GM21576 (cell line): ENCODE data around the gene CNP.

Experiments used
- ATAC-seq: cut with Tn5 transposase; IDR thresholded peaks from one replicate; pipeline ENCODE4 v1.9.1; 2021; ENCODE audit warnings: mild to moderate bottlenecking, moderate library complexity; ENCODE audit not compliant: unreplicated experiment

CNP gene

DNA sequence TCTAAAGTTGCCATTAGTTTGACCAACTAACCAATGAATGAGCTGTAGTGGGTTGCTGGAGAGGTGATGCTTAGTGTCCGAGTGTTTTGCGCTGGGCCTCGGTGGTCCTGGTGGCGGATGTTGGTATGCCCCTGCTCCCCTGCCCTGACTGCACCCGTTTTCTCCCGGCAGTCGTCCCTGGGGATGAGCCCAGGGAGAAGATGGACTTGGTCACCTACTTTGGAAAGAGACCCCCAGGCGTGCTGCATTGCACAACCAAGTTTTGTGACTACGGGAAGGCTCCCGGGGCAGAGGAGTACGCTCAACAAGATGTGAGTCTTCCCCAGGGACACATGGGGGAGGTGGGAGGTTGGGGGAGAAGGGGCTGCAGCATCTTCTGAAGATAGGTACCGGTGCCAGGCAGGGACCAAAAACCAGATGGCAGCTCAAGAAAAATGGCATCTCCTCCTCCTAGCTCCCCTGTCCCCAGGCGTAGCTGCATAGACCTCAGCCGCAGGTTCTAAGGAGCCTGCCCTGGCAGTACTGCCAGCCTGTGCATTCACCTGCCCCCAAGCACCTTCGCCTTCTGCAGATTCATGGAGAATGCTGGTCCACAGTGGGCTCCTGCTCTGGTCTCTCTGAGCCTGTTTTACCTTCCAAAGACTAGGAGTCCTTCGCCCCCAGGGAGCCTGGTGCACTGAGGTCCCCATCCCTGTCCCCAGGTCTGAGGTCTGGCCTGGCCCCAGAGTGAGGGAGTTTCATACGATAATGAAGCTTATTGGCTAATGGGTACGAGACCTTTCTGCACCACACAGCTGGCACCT is 5.3 kb downstream of the CNP start:
- ATAC-seq: no peak

DNA sequence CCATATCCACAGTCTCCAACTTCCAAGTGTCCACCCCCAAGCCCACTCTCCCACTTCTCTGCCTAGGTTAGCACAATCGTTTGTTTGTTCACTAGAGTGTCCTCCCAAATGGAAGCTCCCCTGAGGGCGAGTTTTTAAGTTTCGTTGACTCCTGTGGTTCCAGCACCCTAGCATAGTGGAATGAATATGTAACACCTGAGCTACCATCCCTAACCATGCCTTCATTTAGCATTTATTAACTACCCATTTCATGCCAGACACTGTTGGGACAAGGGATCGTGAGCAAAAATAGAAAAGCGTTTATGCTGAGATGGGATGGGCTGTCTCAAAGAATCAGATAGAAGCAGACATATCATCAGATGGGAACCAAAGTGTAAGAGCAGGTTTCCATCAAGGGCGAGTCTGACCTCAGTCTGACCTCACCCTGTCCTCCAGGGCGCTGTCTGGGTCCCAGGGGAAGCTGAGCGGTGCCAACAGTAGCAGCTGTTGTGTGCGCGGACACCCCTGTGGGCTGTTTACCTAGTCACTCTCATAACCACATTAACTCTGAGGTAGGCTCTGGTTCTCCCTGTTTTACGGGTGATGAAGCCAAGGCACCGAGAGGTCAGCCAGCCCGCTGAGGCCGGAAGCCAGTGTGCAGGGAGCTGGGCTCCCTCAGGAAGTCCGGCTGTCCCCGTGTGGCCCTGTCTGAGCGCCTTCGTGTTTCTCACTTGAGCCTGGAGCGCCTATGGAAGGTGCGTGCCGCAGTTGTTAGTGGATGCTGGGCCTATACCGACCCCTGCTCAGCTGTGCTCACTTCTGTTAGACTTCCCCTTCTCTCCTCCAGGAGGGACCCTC is 6.2 kb downstream of the CNP start:
- ATAC-seq: no peak

DNA sequence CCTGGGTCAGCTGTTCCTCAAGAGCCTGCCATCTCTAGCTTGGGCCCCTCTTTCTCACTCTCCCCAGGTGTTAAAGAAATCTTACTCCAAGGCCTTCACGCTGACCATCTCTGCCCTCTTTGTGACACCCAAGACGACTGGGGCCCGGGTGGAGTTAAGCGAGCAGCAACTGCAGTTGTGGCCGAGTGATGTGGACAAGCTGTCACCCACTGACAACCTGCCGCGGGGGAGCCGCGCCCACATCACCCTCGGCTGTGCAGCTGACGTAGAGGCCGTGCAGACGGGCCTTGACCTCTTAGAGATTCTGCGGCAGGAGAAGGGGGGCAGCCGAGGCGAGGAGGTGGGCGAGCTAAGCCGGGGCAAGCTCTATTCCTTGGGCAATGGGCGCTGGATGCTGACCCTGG is 6.8 kb downstream of the CNP start:
- no peak for ATAC-seq

DNA sequence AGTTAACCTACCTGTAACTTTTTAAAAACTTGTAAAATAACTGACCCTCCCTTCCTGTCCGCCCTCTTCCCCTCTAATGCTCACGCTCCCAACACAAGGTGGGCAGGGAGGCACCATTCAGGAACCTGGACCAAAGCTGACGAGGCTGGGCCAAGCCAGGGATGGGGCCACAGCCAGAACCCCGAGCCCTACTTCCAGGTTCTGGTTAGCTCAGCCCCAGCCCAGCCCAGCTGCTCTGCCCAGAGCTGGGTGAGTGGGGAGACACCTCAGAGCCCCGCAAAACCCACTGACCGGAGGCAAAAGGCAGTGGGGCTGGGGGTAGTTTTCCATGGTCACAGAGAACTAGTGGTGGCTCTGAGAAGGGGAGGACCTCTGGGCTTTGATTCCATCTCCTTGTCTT is 7.4 kb downstream of the CNP start:
- no peak for ATAC-seq

DNA sequence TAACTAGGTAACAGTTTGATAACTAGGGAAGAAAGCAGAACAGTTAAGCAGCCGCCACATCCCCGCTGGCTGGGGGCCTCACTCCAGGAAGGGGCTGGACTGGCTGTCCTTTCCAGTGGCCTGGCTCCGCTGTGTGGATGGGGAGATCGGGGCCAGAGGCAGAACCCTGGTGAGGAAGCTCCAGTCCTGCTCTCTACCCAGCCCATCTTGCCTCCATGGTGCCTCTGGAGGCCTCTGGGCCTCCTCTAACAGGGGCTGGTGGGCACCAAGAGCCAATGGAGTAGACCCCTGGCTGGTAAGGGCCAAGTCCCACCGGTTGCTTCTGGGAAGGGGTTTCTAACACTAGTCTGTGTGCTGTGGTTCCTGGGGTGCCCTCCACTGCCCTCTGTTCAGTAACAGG is 8.1 kb downstream of the CNP start:
- no peak for ATAC-seq

DNA sequence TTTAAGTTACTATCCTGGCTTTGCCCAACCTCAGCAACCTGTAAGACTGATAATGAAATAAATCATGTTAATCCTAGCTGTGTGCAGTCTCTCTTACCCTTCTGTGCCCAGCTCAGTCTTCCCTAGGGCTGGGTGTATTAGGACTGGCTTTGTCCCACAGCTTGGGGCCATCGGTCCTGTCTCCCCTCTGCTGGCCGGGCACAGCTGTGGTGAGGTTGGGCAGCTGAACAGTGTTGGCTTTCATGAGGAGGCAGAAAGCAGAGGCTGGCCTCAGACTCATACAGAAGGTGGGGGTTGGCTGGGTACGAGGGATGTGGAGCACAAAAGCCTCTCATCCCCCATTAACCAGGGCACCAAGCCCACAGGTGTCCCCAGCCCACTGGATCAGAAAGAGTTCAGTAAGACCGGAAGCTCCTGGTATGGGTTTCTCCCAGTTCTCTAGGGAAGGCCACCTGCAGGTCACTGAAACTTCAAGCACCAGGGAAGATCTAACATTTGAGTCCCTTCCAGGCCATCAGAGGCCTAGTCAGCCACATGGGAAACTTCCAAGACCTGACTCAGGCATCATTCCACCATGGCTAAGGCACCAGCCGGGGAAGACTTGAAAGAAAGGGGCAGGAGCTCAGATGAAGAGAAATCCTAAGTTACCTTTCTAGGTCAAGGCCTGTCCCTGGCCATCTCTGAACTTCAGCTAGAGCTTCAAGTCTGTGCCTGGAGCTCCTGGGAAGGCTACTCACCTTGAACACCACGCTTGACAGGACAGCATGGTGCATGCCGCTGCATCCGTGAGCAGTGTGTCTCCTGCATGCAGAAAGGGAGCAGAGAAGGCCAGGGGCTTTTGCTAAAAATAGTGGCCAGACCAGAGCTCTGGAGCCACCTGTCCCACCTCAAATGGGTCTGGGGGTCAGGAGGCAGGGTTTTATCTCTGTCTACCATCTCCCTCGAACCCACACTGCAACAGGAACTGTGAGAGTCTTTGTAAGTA is 8.8 kb downstream of the CNP start:
- no peak for ATAC-seq

DNA sequence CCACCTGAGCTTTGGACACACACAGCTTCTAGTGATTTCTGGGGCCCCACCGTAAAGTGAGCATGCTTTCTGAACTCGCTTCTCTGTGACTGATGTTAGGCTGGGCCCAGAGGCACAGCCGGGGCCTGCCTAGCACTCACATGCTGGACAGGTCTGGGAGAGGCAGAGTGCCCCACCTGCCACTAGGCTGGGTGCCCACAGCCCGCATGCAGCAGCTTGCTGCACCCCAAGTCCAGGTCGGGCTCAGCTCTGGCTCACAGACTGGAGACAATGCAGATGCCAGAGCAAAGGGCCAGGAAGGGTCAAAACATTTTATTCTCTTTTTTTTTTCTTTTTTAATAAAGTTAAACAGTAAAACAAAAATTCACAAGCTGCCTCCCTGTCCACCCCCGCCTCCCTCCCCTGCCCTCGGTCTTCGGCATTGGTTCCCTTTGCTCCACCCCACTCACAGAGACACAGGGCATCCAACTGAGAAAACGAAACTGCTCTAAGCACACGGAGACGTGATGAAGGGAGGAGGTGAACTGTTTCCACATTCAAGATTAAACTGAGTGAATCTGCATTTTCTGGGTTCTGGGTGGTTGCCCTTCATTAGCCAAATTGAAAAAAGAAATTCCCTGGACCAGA is 9.7 kb downstream of the CNP start:
- ATAC-seq: no peak

DNA sequence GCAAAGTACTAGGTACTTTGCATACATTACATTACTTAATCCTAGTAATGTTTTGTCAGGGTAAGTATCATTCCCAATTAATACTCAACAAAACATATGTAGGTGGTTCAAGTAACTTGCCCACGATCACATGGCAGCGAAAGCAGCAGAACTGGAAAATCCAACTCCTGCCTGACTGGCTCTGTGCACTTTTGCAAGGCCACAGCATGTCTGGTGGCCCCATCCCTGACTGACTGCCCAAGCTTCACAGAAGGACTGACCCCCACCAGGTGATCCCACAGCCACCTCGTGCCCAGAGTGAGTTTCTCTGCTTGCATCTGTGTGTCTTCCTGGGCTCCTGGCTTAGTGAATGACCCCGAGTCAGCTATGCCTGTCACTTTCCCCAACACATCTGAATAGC is 11.4 kb downstream of the CNP start:
- no peak for ATAC-seq

DNA sequence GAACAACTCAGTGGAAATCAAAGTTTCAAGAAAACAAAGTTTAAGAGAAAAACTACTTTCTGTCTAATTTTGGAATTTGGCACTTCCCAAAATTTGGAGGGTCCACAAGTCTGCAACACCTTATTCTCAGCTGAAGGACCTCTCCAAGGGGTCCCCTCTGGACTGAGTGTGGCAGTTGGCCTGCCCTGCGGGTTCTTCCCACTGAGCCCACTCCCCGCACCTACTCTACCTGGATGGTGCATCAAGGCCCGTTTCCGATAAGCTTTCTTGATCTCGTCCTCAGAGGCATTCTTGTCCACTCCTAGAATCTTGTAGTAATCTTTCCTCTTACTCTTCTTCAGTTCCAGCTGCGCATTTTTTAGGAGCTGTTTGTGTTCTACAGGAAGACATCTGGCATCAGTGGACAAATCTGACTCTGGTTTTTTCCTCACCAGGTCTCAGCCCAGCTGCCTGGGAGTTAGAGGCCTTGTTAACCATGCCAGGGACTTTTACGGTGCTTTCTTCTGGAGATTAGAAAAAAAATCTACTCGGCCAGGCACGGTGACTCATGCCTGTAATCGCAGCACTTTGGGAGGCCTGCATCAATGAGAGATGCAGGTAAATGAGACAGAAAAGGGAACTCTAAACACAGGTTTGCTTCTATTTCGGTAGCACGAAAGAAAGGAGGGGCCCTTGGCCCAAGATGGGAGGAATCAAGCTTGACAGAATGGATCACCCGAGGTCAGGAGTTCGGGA is 15.6 kb downstream of the CNP start:
- no peak for ATAC-seq

DNA sequence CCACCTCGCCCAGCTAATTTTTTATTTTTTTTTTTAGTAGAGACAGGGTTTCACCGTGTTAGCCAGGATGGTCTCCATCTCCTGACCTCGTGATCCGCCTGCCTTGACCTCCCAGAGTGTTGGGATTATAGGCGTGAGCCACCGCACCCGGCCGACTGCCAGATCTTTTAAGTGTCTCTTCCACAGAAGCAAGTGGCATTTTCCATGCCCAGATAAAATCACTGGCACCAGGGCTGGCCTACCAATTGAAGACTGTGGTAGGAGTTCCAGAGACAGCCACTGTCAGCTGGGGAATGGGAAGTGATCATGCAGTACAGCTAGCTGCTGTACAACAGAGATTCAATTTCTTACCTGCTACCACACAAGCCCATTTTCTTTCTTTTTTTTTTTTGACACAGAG is 17.9 kb downstream of the CNP start:
- no peak for ATAC-seq

DNA sequence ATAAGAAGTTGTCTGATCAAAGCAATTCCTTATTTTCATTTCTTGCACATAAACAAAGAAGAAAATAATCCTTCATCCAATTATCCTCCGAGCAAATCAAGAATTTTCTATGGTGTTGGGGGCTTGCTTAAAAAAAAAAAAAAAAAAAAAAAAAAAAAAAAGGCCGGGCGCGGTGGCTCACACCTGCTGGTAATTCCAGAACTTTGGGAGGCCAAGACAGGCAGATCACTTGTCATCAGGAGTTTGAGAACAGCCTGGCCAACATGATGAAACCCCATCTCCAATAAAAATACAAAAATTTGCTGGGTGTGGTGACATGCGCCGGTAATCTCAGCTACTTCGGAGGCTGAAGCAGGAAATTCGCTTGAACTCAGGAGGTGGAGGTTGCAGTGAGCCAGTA is 19.3 kb downstream of the CNP start:
- ATAC-seq: no peak

DNA sequence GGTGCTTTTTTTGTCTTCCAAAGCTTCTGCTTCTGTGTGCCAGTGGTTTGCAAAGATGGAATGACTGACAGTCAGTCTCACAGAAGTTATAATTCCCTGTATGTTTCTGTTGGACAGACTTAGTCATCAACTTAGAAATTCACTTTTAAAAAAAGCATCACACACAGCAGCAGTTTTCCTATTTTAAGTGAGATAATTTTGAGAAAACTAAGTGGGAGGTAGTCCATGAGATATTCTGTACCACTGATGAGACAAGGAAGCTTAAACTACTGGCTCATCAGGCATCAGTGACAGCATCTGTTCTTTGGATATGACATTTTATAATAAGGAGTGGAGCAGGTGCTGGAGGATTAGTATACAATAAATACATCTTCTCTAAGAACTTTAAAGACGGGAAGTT is 20.0 kb downstream of the CNP start:
- no peak for ATAC-seq

DNA sequence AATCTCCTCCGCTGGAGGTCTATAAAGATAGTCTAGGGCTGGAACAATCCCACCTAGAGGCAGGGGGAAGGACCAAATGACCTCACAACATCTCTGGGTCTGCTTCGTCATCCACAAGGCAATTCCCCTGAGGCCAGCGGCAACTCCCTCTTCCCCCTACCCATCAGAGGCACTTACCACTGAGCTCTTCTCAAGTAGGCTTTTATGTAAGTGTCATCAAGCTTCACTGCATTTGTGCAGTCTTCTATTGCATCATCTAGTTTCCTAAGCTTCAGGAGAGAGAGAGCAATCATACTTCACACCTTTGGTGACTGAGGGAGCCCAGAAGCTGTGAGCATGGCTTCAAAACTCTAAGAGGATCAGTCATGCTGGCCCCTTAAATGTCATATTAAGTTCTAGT is 21.0 kb downstream of the CNP start:
- ATAC-seq: no peak

DNA sequence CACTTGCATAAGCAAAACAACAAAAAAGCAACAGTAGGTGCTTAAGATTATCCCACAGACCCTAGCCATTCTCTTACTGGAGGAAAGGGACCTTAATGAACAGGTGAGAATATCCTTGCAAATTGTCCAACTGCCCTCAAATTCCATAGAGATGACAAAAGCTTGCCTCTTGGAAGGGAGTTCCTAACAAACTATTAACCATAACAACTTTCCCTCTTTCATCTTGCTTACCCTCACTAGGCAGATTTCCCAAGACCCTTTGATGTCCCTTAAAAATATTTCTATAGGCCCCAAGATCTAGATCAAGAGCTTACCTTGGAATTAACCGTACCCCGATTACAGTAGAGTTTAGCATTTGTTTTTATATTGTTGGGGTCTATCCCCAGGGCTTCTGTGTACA is 21.8 kb downstream of the CNP start:
- no peak for ATAC-seq

DNA sequence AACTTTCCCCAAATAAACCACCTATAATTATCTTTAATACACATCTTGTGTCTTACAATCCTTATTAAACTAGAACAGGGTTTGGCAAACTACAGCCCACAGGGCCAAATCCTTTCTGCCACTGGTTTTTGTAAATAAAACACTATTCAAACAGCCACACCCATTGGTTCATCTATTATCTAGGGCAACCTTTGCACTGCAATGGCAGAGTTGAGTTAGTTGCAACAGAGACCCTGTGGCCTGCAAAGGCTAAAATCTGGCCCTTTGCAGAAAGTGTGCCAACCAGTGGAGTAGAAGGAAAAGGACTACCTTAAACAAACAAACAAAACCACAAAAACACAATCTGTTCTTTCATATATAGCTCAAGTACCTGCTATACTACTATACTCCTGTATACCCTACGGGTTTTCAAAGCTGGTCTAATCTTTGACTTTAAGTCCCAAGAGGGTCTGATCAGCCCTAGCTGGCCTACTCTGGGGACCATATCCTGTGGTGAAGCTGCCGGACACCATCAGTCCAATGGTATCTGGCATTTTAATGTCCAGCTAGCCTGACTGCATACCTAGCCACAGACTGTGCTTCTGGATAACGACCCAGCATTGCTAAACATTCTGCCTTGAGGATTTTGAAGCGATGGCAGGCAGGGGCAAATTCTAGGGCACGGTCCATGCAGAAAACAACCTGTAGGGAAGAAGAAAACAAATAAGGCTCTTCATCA is 23.3 kb downstream of the CNP start:
- ATAC-seq: no peak

DNA sequence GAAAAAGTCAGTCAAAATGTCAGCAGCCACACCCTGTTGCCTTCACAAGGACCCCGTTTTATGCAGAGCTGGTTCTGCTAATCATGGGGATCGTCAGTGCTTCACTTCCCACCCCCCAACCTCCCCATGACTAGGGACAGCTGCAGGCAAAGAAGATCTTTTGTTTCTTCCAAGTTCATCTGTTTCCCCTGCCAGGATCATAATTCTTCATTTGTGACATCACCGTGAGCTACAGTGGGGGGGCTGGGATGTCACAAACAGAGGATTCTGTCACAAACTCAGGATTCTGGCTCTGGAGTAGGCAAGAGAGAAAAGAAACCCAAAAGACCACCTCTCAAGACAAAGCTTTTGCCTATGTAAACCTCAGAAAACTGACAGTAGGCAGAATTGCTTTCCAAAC is 26.0 kb downstream of the CNP start:
- no peak for ATAC-seq

DNA sequence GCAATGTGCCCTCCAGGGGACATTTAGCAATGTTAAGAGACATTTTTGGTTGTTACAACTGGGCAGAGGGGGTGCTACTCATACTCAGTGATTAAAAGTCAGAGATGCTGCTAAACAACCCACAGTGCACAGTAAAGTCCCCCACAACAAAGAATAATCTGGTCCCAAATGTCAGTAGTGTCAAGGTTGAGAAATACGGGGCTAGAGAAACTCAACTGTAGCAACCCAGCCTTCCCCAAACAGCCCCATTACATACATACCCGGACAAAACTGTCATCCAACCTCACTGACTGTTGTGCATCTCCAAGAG is 30.2 kb downstream of the CNP start:
- no peak for ATAC-seq

DNA sequence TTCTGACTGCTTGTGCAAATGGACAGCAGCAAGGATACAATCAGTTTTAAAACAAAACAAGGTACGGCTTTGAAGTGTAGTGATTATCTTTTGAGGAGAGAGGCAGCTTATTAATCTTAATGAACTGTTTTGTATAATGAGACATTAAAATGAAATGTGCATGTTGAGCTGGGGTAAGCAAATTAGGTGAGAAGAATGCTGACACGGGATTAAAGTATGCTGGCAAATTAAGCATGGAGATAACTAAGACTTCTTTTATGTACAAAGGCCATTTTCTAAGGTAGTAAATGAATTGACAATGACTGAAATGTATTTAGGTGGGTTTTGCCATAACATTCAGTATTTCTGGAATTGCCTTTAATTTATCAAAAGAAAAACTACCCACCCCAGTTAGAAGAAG is 31.9 kb downstream of the CNP start:
- no peak for ATAC-seq

DNA sequence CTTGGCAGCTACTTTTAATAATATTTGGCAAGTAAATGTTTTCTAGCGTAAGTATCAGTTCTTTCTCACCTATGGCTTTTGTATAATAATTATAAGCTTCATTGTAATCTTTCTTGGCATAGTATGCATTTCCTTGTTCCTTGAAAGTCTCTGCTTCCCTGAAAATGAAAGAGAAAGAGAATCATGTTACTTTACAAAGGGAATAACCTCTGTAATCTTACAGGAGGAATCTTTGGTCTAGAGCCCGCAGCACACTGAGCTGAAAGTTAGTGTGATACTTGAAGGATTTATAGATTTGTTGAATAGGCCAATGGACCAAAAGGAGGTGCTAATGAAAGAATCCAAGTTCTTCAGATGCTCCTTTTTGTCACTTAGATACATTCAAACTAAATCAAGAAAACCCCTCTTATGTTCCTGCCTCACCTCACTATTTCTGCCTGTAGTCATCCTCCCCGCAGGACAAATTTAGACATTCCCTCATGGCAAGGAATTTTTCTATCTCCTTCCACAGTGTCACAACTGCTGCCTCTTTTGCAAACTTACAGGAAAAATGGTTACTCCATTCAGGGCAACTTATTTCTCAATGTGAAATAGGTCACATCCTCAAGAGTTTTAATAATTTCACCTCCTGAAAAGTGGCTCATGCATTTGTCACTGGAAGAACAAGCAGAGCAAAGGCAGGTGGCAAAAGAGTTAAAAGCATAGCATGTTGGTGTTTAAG is 34.0 kb downstream of the CNP start:
- no peak for ATAC-seq
